Smooth muscle cell (in vitro differentiated cells): ENCODE data around the gene PRR14. TPM values are rescaled to one million over a fixed set of nuclear protein-coding genes. Genes with fewer than 3 reads are reported as not detected.

Experiments used
- DNase-seq: peaks from one replicate; lab custom pipeline; 2025; ENCODE audit not compliant: unreplicated experiment; lab: John Stamatoyannopoulos, UW
- H2AFZ ChIP-seq: fragments of 200-600 bp; sonication (generic); 2 replicates; pipeline ENCODE4 v1.6.0; 2016; ENCODE audit warnings: antibody characterized with exemption, low read depth, mild to moderate bottlenecking
- H3F3A ChIP-seq: fragments of 200-600 bp; sonication (generic); 2 replicates; pipeline ENCODE4 v1.6.0; 2017; ENCODE audit warnings: antibody characterized with exemption, low read depth
- H3K27ac ChIP-seq: fragments of 200-600 bp; sonication (generic); 2 replicates; pipeline ENCODE4 v1.5.1; 2016; ENCODE audit warnings: low read depth, mild to moderate bottlenecking
- H3K27me3 ChIP-seq: fragments of 200-600 bp; sonication (generic); 2 replicates; pipeline ENCODE4 v1.6.1; 2016; ENCODE audit warnings: low read depth, mild to moderate bottlenecking
- H3K36me3 ChIP-seq: fragments of 200-600 bp; sonication (generic); 2 replicates; pipeline ENCODE4 v1.5.1; 2016; ENCODE audit warnings: low read depth
- H3K4me1 ChIP-seq: fragments of 200-600 bp; sonication (generic); 2 replicates; pipeline ENCODE4 v1.5.1; 2016; ENCODE audit warnings: low read depth
- H3K4me2 ChIP-seq: fragments of 200-600 bp; sonication (generic); 2 replicates; pipeline ENCODE4 v1.6.0; 2016; ENCODE audit warnings: mild to moderate bottlenecking
- H3K4me3 ChIP-seq: fragments of 200-600 bp; sonication (generic); 2 replicates; pipeline ENCODE4 v1.5.1; 2016; ENCODE audit warnings: mild to moderate bottlenecking
- H3K79me2 ChIP-seq: fragments of 200-600 bp; sonication (generic); 2 replicates; pipeline ENCODE4 v1.6.0; 2016; ENCODE audit warnings: low read depth, mild to moderate bottlenecking
- H3K9ac ChIP-seq: fragments of 200-600 bp; sonication (generic); 2 replicates; pipeline ENCODE4 v1.6.0; 2016; ENCODE audit warnings: low read depth
- H3K9me3 ChIP-seq: fragments of 200-600 bp; sonication (generic); replicated peaks from 2 replicates; pipeline ENCODE4 v1.5.1; 2016; ENCODE audit warnings: low read depth
- H4K20me1 ChIP-seq: fragments of 200-600 bp; sonication (generic); 2 replicates; pipeline ENCODE4 v1.6.0; 2016; ENCODE audit warnings: low read depth
- WGBS: methylation state at CpG from one replicate; pipeline ENCODE4 v1.1.7; 2016; ENCODE audit warnings: low lambda C conversion rate; 5-methylcytosine and 5-hydroxymethylcytosine counted together
- polyA plus RNA-seq: library from polyadenylated mRNA; unstranded; fragments of >200 nt; fragmentation: Nextera tagmentation; extraction: Ambion mirVana; gene quantifications from 2 replicates; pipeline ENCODE4 v1.2.1, GENCODE V29; 2016
- total RNA-seq: library from RNA; depleted of rRNA; stranded (reverse); fragments of >200 nt; gene quantifications from 2 replicates; pipeline ENCODE4 v1.2.3, GENCODE V29; 2014
- TF ChIP-seq, protein P1 (sequence below): fragments of 200-600 bp; sonication (generic); IDR thresholded peaks from 2 replicates; pipeline ENCODE4 v1.5.1; 2017; ENCODE audit warnings: borderline replicate concordance, mild to moderate bottlenecking, antibody characterized with exemption; ENCODE audit not compliant: insufficient read depth, poor library complexity, severe bottlenecking

PRR14 gene
- total and polyA plus RNA-seq, 2 experiments from 2014 or later, result 16.7 to 22.0 TPM

DNA sequence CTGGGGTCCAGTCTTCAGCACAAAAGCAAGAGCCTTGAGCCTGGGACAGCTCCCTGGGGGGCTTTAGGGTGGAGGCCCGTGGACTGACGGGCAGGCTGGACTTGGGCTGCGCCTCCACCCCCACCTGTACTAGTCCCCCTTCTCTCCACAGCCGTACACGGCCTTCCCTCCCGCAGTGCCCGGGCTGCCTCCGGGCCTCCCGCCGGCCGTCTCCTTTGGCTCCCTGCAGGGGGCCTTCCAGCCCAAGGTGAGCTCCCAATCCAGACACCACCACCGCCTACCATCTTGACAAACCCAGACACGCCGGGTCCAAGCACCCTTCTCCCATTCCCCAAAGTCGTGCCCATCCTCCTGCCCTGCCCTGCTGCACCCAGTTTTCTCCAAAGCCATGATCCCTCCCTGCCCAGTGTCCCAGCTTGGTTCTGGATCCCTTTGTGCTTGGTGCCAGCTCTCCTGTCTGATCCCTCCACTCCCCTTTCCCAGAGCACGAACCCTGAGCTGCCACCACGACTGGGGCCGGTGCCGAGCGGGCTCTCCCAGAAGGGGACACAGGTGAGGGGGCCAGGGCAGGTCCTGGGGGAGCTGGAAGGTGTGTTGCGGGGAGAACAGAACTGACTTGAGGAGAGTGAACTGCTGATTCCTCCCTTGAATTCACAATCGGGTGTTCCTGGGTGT is 14.5 kb downstream of the PRR14 start:
- Histone ChIP-seq H3K9me3 (no peaks in the 10 kb centered on the region), H3K36me3 (peaks cover 8% of the 10 kb centered on the region), H3K27ac (no peak overlapping the region), H2AFZ (no peak overlapping the region), H3K4me2 (no peak overlapping the region), H3K4me3 (no peak overlapping the region), H3K4me1 (peaks cover 10% of the 10 kb centered on the region), H3K9ac (no peak overlapping the region), H4K20me1 (peaks cover 84% of the 10 kb centered on the region), H3K27me3 (no peaks in the 10 kb centered on the region), H3F3A (no peaks in the 10 kb centered on the region), H3K79me2 (peaks cover 32% of the 10 kb centered on the region)
- no peak for DNase-seq
- 97% methylated on average over 22 of the region's 22 CpGs for WGBS
- TF ChIP-seq, protein P1, sequence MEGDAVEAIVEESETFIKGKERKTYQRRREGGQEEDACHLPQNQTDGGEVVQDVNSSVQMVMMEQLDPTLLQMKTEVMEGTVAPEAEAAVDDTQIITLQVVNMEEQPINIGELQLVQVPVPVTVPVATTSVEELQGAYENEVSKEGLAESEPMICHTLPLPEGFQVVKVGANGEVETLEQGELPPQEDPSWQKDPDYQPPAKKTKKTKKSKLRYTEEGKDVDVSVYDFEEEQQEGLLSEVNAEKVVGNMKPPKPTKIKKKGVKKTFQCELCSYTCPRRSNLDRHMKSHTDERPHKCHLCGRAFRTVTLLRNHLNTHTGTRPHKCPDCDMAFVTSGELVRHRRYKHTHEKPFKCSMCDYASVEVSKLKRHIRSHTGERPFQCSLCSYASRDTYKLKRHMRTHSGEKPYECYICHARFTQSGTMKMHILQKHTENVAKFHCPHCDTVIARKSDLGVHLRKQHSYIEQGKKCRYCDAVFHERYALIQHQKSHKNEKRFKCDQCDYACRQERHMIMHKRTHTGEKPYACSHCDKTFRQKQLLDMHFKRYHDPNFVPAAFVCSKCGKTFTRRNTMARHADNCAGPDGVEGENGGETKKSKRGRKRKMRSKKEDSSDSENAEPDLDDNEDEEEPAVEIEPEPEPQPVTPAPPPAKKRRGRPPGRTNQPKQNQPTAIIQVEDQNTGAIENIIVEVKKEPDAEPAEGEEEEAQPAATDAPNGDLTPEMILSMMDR, result no peak

DNA sequence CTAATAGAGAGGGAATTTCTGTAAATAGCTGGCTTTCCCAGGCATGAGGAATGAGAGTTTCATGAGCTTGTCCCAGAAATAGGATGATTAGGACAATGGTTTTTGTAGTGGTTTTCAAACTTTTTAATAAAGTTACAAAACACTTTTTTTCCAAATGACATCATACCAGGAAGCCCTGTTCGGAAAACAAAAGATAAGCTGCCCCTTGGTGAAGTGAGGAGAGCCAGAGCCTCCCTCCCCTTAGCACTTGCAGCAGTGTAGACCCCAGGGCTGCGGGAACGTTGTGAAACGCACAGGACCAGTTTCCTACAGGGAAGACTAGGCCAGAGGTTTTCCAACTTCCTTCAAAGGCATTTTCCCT is 15.1 kb downstream of the PRR14 start:
- no peak overlapping the region for H3K27ac ChIP-seq
- no peaks in the 10 kb centered on the region for H3F3A ChIP-seq
- no peak overlapping the region for H3K9ac ChIP-seq
- H3K9me3 ChIP-seq, result no peaks in the 10 kb centered on the region
- WGBS, result 89% methylated on average over 4 of the region's 4 CpGs
- no peak overlapping the region for H2AFZ ChIP-seq
- no peaks in the 10 kb centered on the region for H3K27me3 ChIP-seq
- H4K20me1 ChIP-seq, result peaks cover 79% of the 10 kb centered on the region
- TF ChIP-seq, protein P1, result no peak
- peaks cover 5% of the 10 kb centered on the region for H3K4me1 ChIP-seq
- H3K36me3 ChIP-seq, result peaks cover 8% of the 10 kb centered on the region
- peaks cover 27% of the 10 kb centered on the region for H3K79me2 ChIP-seq
- H3K4me3 ChIP-seq, result no peak overlapping the region
- DNase-seq, result no peak
- no peak overlapping the region for H3K4me2 ChIP-seq

DNA sequence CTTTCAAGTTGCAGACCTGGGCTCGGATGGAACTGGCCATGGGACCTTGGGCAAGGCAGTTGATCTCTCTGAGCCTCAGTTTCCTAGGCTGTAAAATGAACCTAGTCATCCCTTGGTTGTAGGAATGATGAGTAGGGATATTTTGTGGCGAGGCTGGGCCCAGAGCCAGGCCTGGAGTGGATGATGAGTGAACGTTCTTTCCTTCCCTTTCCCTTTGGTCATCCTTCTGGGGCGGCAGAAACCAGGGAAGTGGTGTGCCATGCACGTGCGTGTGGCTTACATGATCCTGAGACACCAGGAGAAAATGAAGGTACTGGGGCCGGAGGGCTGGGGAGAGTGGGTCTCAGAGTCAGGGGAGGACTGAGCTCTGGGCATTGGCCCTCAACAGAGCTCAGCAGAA is 15.9 kb downstream of the PRR14 start:
- H3K4me1 ChIP-seq, result no peaks in the 10 kb centered on the region
- TF ChIP-seq, protein P1, result no peak
- peaks cover 73% of the 10 kb centered on the region for H4K20me1 ChIP-seq
- peaks cover 5% of the 10 kb centered on the region for H3K36me3 ChIP-seq
- no peaks in the 10 kb centered on the region for H3K27me3 ChIP-seq
- H3K27ac ChIP-seq, result no peak overlapping the region
- no peaks in the 10 kb centered on the region for H3F3A ChIP-seq
- H3K79me2 ChIP-seq, result peaks cover 19% of the 10 kb centered on the region
- H3K9me3 ChIP-seq, result no peaks in the 10 kb centered on the region
- no peak overlapping the region for H3K4me3 ChIP-seq
- 96% methylated on average over 7 of the region's 7 CpGs for WGBS
- H2AFZ ChIP-seq, result no peak overlapping the region
- no peak overlapping the region for H3K4me2 ChIP-seq
- H3K9ac ChIP-seq, result no peak overlapping the region
- no peak for DNase-seq

DNA sequence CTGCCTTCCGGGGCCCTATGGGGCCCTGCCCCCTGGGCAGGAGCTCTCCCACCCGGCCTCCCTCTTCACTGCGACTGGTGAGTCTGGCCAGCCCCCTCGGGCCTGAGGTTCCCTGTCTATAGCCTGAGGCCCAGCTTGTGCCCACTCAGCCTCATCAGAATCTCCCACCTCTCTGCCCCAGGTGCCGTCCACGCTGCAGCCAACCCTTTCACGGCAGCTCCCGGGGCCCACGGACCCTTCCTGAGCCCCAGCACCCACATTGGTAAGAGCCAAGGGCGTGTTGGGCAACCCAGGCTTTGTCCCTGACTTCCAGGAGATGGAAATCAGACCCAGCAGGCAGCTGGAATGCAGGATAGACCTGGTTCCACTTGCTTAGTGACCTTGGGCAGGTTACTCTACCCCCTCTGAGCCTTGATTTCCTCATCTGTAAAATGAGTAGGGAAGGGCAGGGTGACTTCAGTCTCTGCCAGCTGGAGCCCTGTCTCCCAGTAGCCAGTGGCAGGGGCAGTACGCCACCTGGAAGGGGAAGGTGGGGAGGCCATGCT is 16.7 kb downstream of the PRR14 start:
- TF ChIP-seq, protein P1, result no peak
- H3K4me1 ChIP-seq, result no peaks in the 10 kb centered on the region
- H3K4me2 ChIP-seq, result no peak overlapping the region
- peaks cover 66% of the 10 kb centered on the region for H4K20me1 ChIP-seq
- no peak overlapping the region for H2AFZ ChIP-seq
- DNase-seq, result no peak
- H3F3A ChIP-seq, result no peaks in the 10 kb centered on the region
- peaks cover 11% of the 10 kb centered on the region for H3K79me2 ChIP-seq
- peaks cover 5% of the 10 kb centered on the region for H3K36me3 ChIP-seq
- no peak overlapping the region for H3K27ac ChIP-seq
- 97% methylated on average over 11 of the region's 11 CpGs for WGBS
- no peak overlapping the region for H3K4me3 ChIP-seq
- H3K9ac ChIP-seq, result no peak overlapping the region
- no peaks in the 10 kb centered on the region for H3K27me3 ChIP-seq
- no peaks in the 10 kb centered on the region for H3K9me3 ChIP-seq
